ENCODE results near the gene HSDL2.
"Not testable (repeated sequence)": the region's sequence is repeated elsewhere in the genome, so short reads cannot be mapped to it uniquely, and the experiment has no call there.

HSDL2 gene

GRCh38 chr9:112384219-112384618 is 4.3 kb downstream of the HSDL2 start:
- ChIA-PET CTCF (interaction anchor here (1.0 to 1.1 kb wide), 2 partner anchors 24 to 327 kb away, joined by 3 read pairs; no protein-coding TSS in a partner anchor), POLR2A (no interaction called here)
- TF ChIP-seq, protein P1, sequence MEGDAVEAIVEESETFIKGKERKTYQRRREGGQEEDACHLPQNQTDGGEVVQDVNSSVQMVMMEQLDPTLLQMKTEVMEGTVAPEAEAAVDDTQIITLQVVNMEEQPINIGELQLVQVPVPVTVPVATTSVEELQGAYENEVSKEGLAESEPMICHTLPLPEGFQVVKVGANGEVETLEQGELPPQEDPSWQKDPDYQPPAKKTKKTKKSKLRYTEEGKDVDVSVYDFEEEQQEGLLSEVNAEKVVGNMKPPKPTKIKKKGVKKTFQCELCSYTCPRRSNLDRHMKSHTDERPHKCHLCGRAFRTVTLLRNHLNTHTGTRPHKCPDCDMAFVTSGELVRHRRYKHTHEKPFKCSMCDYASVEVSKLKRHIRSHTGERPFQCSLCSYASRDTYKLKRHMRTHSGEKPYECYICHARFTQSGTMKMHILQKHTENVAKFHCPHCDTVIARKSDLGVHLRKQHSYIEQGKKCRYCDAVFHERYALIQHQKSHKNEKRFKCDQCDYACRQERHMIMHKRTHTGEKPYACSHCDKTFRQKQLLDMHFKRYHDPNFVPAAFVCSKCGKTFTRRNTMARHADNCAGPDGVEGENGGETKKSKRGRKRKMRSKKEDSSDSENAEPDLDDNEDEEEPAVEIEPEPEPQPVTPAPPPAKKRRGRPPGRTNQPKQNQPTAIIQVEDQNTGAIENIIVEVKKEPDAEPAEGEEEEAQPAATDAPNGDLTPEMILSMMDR (IDR thresholded peaks at IDR 0.05; ENCODE audit: insufficient read depth, low read length, missing control alignments), result no peak
- no peak overlapping the region for H3K4me3 ChIP-seq (ENCODE audit: low read depth, low read length)
- DNase-seq (ENCODE audit: low read depth, low spot score), result no peak

- ChIA-PET CTCF (interaction anchor here (1.0 to 1.1 kb wide), 2 partner anchors 24 to 327 kb away, joined by 3 read pairs; no protein-coding TSS in a partner anchor), POLR2A (no interaction called here)
- no peak overlapping the region for H3K4me3 ChIP-seq (ENCODE audit: low read depth, low read length)
- TF ChIP-seq, protein P1 (IDR thresholded peaks at IDR 0.05; ENCODE audit: insufficient read depth, low read length, missing control alignments), result no peak
- DNase-seq (ENCODE audit: low read depth, low spot score), result no peak
Measured at GRCh38 chr9:112384690-112385089, 4.8 kb downstream of the HSDL2 start.

DNA sequence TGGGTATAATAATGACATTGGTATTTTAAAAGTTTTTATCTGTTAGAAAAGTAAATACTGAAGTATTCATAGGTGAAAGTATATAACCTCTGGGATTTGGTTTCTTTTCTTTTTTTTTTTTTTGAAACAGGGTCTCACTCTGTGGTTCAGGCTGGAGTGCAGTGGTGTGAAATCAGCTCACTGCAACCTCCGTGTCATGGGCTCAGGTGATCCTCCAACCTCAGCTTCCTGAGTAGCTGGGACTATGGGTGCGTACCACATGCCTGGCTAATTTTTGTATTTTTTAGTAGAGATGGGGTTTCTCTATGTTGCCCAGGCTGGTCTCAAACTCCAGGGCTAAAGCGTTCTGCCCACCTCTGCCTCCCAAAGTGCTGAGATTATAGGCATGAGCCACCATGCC is 7.2 kb downstream of the HSDL2 start:
- no peak for DNase-seq (ENCODE audit: low read depth, low spot score)
- ChIA-PET POLR2A (no interaction called here), CTCF (interaction anchor here (1.5 kb wide), 1 partner anchor 14 kb away, joined by 3 read pairs; no protein-coding TSS in a partner anchor)
- TF ChIP-seq, protein P1 (IDR thresholded peaks at IDR 0.05; ENCODE audit: insufficient read depth, low read length, missing control alignments), result no peak
- H3K4me3 ChIP-seq (ENCODE audit: low read depth, low read length), result no peak overlapping the region

DNA sequence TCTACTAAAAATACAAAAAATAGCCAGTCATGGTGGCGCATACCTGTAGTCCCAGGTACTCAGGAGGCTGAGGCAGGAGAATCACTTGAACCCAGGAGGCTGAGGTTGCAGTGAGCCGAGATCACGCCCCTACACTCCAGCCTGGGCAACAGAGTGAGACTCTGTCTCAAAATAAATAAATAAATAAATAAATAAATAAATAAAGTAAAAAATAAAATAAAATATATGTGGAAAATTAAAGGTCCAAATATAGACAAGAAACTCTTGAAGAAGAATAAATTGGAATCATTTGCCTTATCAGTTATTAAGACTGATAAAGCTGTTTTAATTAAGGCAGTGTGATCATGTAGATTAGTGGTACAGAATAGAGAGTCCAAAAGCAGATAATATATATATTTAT is 10.0 kb downstream of the HSDL2 start:
- POLR2A ChIA-PET; H3K4me3 ChIP-seq (ENCODE audit: low read depth, low read length); DNase-seq (ENCODE audit: low read depth, low spot score): not testable (repeated sequence)
- CTCF ChIA-PET, result interaction anchor here (0.9 kb wide), 1 partner anchor 11 kb away, joined by 3 read pairs; no protein-coding TSS in a partner anchor

DNA sequence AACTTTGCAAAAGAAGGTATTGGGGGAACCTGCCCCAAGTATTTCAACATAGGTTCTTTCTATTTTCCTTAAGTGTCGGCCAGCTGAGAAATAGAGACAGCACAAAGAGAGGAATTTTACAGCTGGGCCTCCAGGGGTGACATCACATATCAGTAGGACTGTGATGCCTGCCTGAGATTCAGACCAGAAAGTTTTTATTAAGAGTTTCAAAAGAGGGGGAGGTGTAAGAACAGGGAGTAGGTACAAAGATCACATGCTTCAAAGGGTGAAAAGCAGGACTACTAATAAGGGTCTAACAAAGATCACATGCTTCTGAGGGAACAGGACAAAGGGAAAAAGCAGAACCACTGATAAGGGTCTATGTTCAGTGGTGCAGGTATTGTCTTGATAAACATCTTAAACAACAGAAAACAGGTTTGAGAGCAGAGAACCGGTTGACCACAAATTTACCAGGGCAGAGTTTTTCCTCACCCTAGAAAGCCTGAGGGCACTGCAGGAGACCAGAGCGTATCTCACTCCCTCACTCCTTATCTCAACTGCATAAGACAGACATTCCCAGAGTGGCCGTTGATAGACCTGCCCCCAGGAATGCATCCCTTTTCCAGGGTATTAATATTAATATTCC is 12.1 kb downstream of the HSDL2 start:
- DNase-seq (ENCODE audit: low read depth, low spot score); CTCF ChIA-PET; H3K4me3 ChIP-seq (ENCODE audit: low read depth, low read length); POLR2A ChIA-PET: not testable (repeated sequence)

DNA sequence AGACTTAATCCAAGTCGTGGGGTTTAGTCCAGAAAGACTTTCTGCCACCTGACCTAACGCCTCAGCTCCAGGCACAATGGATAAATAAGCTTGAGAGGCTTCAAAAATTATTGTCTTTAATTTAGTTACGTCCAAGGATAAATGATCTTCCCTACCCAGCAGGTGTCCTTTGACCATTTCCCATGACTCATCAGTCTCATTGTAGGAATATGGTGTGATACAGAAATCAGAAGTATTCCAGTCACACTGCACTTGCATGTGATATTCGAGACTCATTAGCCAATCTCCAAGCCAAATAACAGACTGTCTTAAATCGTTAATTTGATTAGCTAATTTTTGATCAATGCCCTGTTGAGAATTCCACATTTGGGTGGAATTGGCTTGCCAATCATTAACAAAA is 13.2 kb downstream of the HSDL2 start:
- DNase-seq (ENCODE audit: low read depth, low spot score); POLR2A ChIA-PET; H3K4me3 ChIP-seq (ENCODE audit: low read depth, low read length); CTCF ChIA-PET: not testable (repeated sequence)

DNA sequence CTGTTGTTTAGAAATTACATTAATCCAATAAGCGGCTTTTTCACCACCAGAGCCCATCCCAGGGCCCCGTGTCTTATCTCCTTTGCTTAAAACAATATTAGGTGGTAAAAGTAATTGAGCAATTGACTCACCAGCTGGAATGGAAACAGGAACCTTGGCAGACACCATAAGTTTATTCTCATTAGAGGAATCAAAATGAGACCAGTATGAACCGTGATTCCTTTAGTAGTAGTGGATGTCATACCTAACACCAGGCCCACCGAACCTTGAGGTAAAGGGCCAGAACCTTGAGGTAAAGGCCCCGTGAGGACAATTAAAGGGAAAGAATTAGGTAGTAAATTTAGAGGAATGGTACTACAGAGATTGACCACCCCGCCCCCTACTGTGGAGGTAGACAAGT is 16.5 kb downstream of the HSDL2 start:
- POLR2A ChIA-PET, result no interaction called here

DNA sequence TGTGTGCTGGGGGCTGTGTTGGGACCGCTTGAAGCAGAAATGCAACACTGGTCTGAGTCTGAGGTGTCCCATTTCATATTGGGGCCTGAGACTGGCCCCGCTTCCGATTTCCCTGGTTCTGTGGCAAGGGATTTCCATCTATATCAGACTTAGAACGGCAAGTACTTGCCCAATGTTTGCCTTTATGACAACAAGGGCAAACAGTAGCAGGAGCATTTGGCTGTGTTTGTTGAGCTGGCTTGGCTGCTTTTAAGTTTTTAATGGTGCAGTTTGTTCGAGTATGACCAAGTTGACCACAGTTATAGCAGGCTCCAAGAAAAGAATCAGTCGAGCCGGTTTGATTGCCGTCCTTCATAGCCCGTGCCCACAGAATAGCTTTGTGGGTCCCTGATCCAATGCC is 17.0 kb downstream of the HSDL2 start:
- TF ChIP-seq, protein P1 (IDR thresholded peaks at IDR 0.05; ENCODE audit: insufficient read depth, low read length, missing control alignments), result no peak
- CTCF ChIA-PET, result no interaction called here
- no peak overlapping the region for H3K4me3 ChIP-seq (ENCODE audit: low read depth, low read length)
- DNase-seq (ENCODE audit: low read depth, low spot score), result no peak
- POLR2A ChIA-PET, result no interaction called here

More for the DNA sequence above, 16.5 kb downstream of the HSDL2 start:
- TF ChIP-seq, protein P1 (IDR thresholded peaks at IDR 0.05; ENCODE audit: insufficient read depth, low read length, missing control alignments), result no peak
- CTCF ChIA-PET, result no interaction called here
- H3K4me3 ChIP-seq (ENCODE audit: low read depth, low read length), result no peak overlapping the region
- no peak for DNase-seq (ENCODE audit: low read depth, low spot score)
